Mesothelial cell of epicardium (in vitro differentiated cells): ENCODE data around the gene ETS1. TPM values are rescaled to one million over a fixed set of nuclear protein-coding genes. Genes with fewer than 3 reads are reported as not detected.

Source experiments
- DNase-seq, 2 experiments: peaks; one replicate each; pipeline ENCODE4 v3.0.0; 2021; ENCODE audit warnings: low spot score in 2 of 2; ENCODE audit not compliant: unreplicated experiment in 2 of 2
- H3K27ac Mint-ChIP-seq: 2 replicates; pipeline ENCODE4 v1.8.0; 2021; ENCODE audit warnings: mixed read lengths
- H3K27me3 Mint-ChIP-seq: 2 replicates; pipeline ENCODE4 v1.8.0; 2021; ENCODE audit warnings: low read depth, mixed read lengths
- H3K36me3 Mint-ChIP-seq: 2 replicates; pipeline ENCODE4 v1.8.0; 2021; ENCODE audit warnings: mixed read lengths
- H3K4me1 Mint-ChIP-seq: 2 replicates; pipeline ENCODE4 v1.8.0; 2021; ENCODE audit warnings: mixed read lengths
- H3K4me3 Mint-ChIP-seq: 2 replicates; pipeline ENCODE4 v1.8.0; 2021; ENCODE audit warnings: mild to moderate bottlenecking, moderate library complexity, mixed read lengths
- H3K9me3 Mint-ChIP-seq: 2 replicates; pipeline ENCODE4 v1.8.0; 2021; ENCODE audit warnings: mixed read lengths
- total RNA-seq: library from RNA; stranded (reverse); gene quantifications from 3 replicates; pipeline ENCODE4 v1.2.1, GENCODE V29; 2021
- TF ChIP-seq, protein P1 (sequence below): fragments of 200-600 bp; sonication (generic); IDR thresholded peaks from one replicate; pipeline ENCODE4 v1.5.0; 2021; ENCODE audit warnings: antibody characterized with exemption; ENCODE audit not compliant: unreplicated experiment

Gene ETS1
- total RNA-seq, 1 donor from 2014 or later: 29.7 TPM

GRCh38 chr11:128584253-128584652 lies 3.1 kb downstream of the ETS1 start:
- no peak for DNase-seq

GRCh38 chr11:128582496-128583366 lies 4.6 kb downstream of the ETS1 start:
- TF ChIP-seq, protein P1, sequence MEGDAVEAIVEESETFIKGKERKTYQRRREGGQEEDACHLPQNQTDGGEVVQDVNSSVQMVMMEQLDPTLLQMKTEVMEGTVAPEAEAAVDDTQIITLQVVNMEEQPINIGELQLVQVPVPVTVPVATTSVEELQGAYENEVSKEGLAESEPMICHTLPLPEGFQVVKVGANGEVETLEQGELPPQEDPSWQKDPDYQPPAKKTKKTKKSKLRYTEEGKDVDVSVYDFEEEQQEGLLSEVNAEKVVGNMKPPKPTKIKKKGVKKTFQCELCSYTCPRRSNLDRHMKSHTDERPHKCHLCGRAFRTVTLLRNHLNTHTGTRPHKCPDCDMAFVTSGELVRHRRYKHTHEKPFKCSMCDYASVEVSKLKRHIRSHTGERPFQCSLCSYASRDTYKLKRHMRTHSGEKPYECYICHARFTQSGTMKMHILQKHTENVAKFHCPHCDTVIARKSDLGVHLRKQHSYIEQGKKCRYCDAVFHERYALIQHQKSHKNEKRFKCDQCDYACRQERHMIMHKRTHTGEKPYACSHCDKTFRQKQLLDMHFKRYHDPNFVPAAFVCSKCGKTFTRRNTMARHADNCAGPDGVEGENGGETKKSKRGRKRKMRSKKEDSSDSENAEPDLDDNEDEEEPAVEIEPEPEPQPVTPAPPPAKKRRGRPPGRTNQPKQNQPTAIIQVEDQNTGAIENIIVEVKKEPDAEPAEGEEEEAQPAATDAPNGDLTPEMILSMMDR: no peak
- DNase-seq: no peak
- Mint-ChIP-seq H3K27ac (peak overlapping the region; percentile 47), H3K4me3 (no peak overlapping the region), H3K4me1 (peaks cover 27% of the 10 kb centered on the region), H3K36me3 (no peaks in the 10 kb centered on the region), H3K9me3 (no peaks in the 10 kb centered on the region), H3K27me3 (peaks cover 31% of the 10 kb centered on the region)

More at GRCh38 chr11:128584253-128584652, 3.1 kb downstream of the ETS1 start:
- Mint-ChIP-seq H3K9me3 (no peaks in the 10 kb centered on the region), H3K27ac (no peak overlapping the region), H3K27me3 (peaks cover 38% of the 10 kb centered on the region), H3K4me3 (no peak overlapping the region), H3K36me3 (no peaks in the 10 kb centered on the region), H3K4me1 (peaks cover 27% of the 10 kb centered on the region)
- TF ChIP-seq, protein P1: no peak

DNA sequence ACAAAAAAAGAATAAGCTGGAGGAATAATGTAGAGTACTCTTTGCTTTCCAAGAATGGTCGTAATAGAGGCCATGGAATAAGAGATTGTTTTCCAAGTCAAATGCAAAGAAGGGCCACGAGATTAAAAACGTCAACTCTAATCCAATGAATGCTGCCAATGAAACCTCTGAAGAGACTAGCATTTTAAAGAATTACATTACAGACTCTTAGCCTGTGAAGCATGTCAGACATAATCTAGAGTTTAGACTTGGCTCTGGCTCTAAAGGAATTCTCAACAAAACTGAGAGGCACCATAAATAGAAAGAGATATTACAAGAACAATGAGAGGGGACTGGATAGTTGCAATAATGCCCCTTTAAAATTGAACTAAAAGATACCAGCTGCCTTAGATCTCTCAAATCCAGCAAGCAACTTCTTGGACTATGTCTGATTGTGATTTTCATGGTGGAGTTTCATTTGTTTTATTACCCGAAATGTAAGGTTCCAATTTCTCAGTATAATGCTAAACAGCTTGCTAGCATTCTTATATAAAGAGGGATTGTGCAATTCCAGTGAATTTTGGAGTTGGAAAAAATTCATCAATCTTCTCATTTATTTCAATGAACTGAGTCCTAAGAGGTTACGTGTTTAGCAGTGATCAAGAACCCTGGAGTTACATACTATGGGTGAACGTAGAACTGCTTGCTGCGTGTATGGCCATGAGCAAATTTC lies 5.6 kb downstream of the ETS1 start:
- TF ChIP-seq, protein P1: no peak
- Mint-ChIP-seq H3K4me1 (peaks cover 21% of the 10 kb centered on the region), H3K27ac (no peak overlapping the region), H3K4me3 (no peak overlapping the region), H3K9me3 (no peaks in the 10 kb centered on the region), H3K36me3 (no peaks in the 10 kb centered on the region), H3K27me3 (peaks cover 21% of the 10 kb centered on the region)
- no peak for DNase-seq

DNA sequence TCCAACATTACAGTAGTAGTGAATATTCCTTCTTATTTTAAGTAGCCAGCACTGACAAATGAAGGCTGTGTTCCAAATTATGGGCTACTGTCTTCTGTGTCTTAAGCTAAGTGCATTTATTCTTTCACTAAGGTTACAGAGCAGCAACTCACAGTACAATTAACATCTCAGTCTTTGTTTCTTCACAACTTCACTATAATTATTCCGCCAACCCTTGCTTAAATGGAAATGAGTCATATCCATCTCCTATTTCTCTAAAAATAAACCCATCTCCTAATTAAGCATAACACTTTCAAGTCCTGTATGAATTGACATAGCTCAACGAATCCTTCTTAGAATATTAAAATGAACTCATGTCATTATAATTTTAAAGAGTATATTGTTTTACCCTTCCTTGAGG lies 6.7 kb downstream of the ETS1 start:
- no peaks in the 10 kb centered on the region for H3K9me3 Mint-ChIP-seq
- H3K4me3 Mint-ChIP-seq: no peak overlapping the region
- H3K27me3 Mint-ChIP-seq: peaks cover 10% of the 10 kb centered on the region
- DNase-seq: no peak
- H3K36me3 Mint-ChIP-seq: no peaks in the 10 kb centered on the region
- TF ChIP-seq, protein P1: no peak
- peaks cover 17% of the 10 kb centered on the region for H3K4me1 Mint-ChIP-seq
- H3K27ac Mint-ChIP-seq: no peak overlapping the region

GRCh38 chr11:128579798-128580504 lies 7.4 kb downstream of the ETS1 start:
- H3K4me1 Mint-ChIP-seq: peaks cover 17% of the 10 kb centered on the region

More at GRCh38 chr11:128579798-128580504, 7.4 kb downstream of the ETS1 start:
- peaks cover 6% of the 10 kb centered on the region for H3K27me3 Mint-ChIP-seq
- no peak overlapping the region for H3K4me3 Mint-ChIP-seq
- no peaks in the 10 kb centered on the region for H3K9me3 Mint-ChIP-seq
- no peak for DNase-seq
- TF ChIP-seq, protein P1: no peak
- no peaks in the 10 kb centered on the region for H3K36me3 Mint-ChIP-seq
- no peak overlapping the region for H3K27ac Mint-ChIP-seq
